CD4-positive, alpha-beta T cell treated with Interferon alpha-2 for 1 hour (primary cell): ENCODE measurements around the gene ARF1.
"Not testable (repeated sequence)": the region's sequence is repeated elsewhere in the genome, so short reads cannot be mapped to it uniquely, and the experiment has no call there.

Experiments
- DNase-seq, 2 donors: peaks; one replicate each; pipeline ENCODE4 v3.0.0-alpha.2; 2020 to 2022

Gene ARF1

GRCh38 chr1:228104526-228105269 is 22.2 kb downstream of the ARF1 start:
- DNase-seq = no peak

- no peak for DNase-seq
These were observed 22.9 kb downstream of the ARF1 start for GRCh38 chr1:228105270-228105995.

DNA sequence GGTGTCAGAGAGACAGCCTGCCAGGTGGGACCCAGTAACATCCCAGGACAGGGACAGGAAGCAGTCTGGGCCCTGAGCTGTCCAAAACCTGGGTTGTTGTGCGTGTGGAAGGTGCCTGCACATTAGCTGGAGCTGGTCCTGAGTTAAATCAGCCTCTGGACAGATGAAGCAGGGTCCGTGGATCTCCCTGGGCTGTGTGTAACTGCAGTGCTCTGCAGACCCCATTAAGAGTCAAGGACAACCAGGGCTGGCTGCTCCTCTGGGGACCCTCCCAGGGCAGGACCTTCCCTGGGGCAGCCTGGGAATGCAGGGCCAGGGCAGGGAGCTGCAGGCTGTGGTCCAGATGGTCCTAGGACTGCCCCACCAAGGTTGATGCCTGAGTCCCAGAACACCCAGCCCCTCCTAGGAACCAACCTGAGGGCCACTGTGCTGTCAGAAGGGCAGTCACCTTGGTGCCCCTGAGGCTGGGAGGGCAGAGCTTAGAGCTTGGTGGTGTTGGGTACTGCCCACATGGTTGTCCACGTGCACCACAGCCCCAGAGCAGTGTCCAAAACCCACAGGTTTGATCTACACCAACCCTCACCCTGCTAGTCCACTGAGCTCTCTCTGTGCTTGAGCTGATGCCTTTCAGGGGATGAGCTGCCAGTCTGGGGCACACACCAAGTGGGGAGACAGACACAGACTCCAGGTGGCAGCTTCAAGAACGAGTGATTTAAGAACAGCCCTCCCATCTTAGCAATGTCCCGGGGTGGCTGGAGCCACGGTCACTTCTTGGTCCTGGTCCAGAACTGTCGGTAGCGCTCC is 23.7 kb downstream of the ARF1 start:
- no peak for DNase-seq

DNA sequence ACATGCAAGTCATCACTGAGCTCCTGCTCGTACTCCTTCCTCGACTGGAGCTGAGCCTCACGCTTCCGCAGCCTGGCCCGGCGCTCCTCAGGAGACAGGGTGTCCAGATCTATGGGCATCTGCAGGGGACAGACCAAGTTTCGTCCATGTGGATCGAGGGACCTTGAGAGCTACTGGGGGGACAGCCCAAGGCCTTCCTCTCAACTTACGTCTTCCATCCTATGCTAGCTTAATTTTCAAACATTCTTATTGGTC is 24.2 kb downstream of the ARF1 start:
- DNase-seq = no peak

DNA sequence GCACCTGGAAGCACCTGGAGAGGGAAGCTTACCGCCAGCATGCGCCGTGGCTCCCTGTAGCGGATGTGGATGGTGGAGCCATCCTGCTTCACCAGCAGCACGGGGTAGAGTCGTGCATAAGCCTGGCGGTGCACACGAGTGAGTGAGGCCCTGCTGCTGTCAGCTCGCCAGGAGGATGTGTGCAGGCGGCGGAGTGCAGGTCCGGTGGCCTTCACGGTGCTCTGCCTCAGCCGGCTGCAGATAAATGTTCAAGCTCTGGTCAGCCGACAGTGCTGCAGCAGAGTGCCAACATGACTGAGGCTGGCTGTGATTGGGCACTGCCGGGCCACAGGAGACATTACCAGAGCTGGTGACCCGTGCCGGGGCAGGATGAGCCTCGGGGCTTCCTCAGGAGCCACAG is 25.1 kb downstream of the ARF1 start:
- no peak for DNase-seq

DNA sequence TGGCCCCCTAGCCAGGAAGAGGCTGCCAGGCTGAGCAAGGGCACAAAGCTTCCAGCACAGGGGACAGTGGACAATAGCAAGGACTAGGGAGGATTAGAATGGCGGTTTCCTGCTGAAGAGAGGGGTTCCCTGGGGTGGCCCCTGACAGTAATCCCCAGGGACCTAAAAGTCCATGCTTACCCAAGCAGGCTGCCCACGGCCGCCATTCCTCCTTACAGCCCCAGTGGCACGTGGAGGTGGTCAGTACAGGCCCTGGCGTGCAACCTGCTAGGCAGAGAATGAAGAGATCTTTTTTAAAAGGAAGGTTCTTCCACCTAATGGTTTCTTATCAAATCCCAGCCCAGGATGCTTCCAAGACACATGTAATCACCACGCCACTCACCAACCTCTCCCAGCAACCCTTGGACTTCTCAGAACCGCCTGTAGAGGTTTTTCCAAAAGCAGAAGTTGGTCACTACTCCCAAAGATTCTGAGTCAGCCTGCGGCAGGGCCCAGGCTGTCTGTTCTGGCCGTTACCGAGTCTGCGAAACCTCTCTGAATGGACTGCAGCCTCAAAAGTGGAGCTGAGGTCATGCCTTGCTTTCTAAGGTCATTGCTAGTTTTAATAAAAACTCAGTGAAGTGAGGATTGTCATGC is 25.7 kb downstream of the ARF1 start:
- DNase-seq = no peak

DNA sequence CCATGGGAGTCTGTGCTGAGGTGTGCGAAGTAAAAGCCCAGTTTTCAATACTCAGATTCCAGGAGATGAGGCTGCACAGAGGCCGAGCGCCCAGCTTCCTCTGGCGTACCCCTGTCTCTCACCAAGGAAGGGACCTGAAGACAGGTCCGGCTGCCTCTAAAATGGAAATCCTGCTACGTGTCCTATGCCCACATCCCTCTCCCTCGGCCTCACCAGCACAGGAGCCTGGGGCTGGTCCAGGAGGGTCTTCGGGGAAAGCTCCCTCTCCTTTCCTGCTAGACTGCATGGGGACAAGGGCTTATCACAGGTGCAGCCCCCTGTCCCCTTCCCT is 26.2 kb downstream of the ARF1 start:
- DNase-seq = no peak

DNA sequence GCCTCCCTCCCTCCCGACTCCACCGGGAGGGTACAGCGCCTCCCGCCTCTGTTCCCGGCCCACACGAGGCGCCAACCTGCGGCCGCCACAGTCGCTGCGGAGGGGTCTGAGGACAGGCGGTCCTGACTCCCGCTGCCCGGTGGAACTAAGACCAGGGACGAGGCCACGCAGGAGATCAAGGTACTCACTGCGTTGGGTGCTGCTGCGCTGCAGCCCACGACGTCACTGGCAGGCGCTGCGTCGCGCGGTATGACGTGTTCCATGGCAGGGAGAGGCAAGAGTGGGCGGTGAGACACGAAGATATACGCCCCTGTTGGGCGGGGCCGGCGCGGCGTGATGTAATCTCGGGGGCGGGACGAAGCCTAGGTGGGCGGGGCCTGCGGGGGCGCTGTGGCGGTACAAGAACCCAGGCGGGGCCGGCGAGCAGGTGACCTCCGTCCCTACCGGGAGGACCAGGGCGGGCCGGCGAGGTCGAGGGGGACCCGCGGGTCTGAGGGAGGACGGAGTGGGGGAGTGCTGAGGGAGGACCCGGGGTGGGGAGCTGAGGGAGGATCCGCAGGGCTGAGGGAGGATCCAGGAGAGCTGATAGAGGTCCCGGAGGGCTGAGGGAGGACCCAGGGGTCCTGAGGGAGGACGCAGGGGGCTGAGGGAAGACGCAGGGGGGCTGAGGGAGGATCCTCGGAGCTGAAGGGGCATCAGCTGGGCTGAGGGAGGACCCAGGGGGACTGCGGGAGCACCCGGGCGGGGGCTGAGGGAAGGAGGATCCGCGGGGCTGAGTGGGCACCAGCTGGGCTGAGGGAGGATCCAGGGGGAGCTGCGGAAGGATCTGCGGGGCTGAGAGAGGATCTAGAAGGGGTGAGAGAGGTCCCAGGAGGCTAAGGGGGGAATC is 26.8 kb downstream of the ARF1 start, which contains the start of gene MRPL55:
Gene MRPL55 (minus strand): TSS at position 227 of the 889 bp plus-strand sequence. CDS start 1,039 bp downstream, outside the sequence.
- DNase-seq = peak; percentile 97 to 98

- DNase-seq = no peak
These were observed 27.5 kb downstream of the ARF1 start for GRCh38 chr1:228109962-228110488.

DNA sequence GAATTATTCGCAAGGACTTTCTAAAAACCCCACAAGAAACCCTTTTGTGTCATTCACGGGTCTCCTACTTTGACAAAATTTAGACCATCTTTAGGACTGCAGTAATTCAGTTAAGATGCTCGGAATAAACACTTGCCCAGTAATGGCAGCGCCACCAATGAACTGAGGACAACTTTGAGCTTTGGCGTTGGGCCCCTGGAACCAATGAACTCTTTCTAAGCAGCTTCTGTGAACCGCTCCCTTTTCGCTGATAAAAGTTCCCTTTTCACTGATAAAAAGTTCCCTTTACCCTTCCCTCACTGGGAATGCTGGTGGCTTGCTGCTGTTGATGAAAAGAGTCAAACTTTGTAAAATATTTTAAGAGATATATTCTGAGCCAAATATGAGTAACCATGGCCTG is 28.0 kb downstream of the ARF1 start:
- DNase-seq = no peak

DNA sequence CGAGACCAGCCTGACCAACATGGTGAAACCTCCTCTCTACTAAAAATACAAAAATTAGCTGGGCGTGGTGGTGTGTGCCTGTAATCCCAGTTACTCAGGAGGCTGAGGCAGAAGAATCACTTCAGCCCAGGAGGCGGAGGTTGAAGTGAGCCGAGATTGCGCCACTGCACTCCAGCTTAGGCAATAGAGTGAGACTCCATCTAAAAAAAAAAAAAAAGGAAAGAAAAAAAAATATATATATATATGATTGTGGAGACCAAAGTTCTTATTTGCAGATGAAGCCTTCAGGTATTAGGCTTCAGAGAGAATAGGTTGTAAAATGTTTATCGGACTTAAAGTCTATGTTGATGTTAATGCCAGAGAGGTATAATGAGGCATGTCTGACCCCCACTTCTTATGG is 28.8 kb downstream of the ARF1 start:
- not testable (repeated sequence) for DNase-seq

DNA sequence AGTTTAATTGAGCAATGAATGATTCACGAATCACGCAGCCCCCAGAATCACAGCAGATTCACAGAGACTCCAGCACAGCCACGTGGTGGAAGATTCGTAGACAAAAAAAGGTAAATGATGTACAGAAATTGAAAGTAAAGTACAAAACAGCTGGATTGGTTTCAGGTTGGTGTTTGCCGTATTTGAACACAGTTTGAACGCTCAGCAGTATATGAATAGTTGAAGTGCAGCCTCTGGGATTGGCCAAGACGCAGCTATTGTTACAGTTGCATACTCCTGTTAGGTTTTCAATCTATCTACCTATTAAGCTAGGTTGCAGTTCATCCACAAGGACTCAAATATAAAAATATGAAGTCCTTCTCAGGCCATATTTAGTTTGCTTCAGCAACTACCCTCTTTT is 29.7 kb downstream of the ARF1 start:
- no peak for DNase-seq

GRCh38 chr1:228112617-228113016 is 30.1 kb downstream of the ARF1 start:
- no peak for DNase-seq

- DNase-seq = no peak
These were observed 32.3 kb downstream of the ARF1 start for GRCh38 chr1:228114827-228115226.

- no peak for DNase-seq
These were observed 34.8 kb downstream of the ARF1 start for GRCh38 chr1:228117335-228117734.

DNA sequence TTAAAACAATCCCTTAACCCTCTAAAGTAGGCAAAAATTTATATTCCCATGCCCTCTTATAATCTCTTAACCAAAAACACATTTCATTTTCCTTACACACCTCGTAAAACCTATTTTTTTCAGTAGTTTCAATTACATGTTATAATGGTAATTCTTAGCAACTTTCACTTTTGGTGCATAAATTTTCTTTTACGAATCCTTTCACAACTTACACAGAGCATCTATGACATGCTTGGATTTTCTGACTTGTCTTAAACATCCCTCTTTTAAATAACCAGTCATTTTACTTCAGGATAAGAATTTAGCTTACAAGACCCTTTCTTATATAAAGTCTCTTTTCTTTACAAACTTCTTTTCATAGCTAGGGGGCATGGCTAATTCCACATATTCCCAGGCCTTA is 35.5 kb downstream of the ARF1 start:
- no peak for DNase-seq

DNA sequence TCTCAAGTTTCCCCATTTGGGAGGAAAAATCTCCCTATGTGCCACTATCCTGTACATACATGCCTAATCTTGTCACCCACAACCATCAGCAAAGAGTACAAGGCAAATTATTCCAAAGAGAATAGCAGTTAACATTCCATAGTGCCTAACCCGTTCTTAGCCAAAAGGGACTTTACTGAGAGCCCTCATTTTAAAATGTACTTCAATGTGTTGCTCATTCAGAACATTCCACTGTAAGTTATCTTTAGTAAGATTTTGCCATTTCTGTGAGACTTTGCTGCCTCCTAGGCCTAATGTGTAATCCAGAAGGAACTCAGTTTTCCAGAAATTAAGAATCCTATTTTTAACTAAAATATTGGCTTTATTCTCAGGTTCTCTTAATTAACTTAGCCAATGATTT is 37.8 kb downstream of the ARF1 start:
- DNase-seq = no peak

GRCh38 chr1:228120857-228121489 is 38.5 kb downstream of the ARF1 start:
- peak in 1 of 2 donors; percentile 37 for DNase-seq

DNA sequence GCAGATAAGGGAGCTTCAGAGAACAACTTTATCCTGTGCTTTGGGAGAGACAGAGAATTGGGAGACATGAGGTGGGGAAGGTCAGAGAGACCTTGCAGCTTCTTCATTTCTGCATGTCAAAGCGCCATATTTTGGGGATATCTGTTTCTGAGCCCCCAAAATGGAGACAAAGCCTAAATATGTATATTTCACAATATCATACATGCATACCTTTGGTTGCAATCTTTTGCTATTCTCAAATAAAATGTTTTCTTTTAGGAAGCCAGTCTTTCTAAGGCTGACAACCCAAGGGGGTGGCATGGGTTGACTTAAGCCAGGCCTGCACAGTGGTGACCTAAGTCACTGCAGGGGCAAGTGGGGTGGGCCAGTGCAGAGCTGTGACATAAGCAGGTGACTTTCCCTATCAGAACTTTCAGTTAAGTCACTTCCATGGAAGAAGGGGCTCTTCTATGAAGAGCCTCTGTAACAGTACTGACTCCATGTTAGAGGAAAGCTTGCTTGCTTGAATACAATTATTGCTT is 40.5 kb downstream of the ARF1 start:
- DNase-seq = no peak

DNA sequence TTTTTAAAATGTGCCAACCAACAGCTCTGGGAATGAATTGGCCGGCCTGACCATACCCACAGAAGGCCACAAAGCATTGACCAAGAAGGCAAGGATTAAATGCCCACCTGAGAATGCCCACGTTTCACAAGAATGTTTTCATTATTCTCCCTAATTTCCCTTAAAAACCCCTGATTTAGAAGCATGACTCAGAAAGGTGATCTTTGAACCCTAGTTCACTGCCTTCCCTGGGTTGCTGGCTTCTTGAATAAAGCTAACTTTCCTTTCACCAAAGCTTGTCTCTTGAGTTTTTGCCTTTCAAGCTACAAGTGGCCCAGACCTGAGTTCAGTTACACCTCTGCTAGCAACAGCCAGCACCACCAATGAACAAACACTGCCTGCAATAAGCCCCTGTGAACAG is 41.0 kb downstream of the ARF1 start:
- DNase-seq = no peak

GRCh38 chr1:228125185-228125584 is 42.7 kb downstream of the ARF1 start:
- DNase-seq = no peak
